ENCODE measurements around the gene ASB18. TPM values are rescaled to one million over a fixed set of nuclear protein-coding genes. Genes with fewer than 3 reads are reported as not detected.

The ASB18 gene
- total and polyA plus RNA-seq, 4 donors, result not detected

- Histone ChIP-seq H3K27me3 (ENCODE audit: control insufficient read depth in 4 of 4, insufficient read depth in 4 of 4, low read length in 3 of 4) (peaks cover 0 to 5% (median 2%) of the 10 kb centered on the region in 4 donors), H3K27ac (ENCODE audit: low read depth in 1 of 2, low read length in 2 of 2) (no peak overlapping the region)
- WGBS, result 81% methylated on average over 11 of the region's 11 CpGs
Measured at GRCh38 chr2:236207472-236207871, 56.7 kb downstream of the ASB18 start.

More at GRCh38 chr2:236207472-236207871, 56.7 kb downstream of the ASB18 start:
- H3K9ac ChIP-seq (ENCODE audit: low read depth in 1 of 2, low read length in 2 of 2), result no peak overlapping the region
- H3K4me3 ChIP-seq (ENCODE audit: low read depth in 1 of 3, low read length in 3 of 3), result no peak overlapping the region
- H3K4me1 ChIP-seq (ENCODE audit: control insufficient read depth in 4 of 4, insufficient read depth in 4 of 4, low read length in 3 of 4), result no peaks in the 10 kb centered on the region
- DNase-seq (ENCODE audit: low spot score), result no peak
- peaks cover 3 to 14% (median 8%) of the 10 kb centered on the region in 4 donors for H3K9me3 ChIP-seq (ENCODE audit: control insufficient read depth in 4 of 4, low read length in 3 of 4)
- no peaks in the 10 kb centered on the region for H3K36me3 ChIP-seq (ENCODE audit: control insufficient read depth in 4 of 4, insufficient read depth in 3 of 4, low read depth in 1 of 4, low read length in 3 of 4)
- TF ChIP-seq, protein P1, sequence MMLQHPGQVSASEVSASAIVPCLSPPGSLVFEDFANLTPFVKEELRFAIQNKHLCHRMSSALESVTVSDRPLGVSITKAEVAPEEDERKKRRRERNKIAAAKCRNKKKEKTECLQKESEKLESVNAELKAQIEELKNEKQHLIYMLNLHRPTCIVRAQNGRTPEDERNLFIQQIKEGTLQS (IDR thresholded peaks at IDR 0.05), result no peak
- TF ChIP-seq, protein P2, sequence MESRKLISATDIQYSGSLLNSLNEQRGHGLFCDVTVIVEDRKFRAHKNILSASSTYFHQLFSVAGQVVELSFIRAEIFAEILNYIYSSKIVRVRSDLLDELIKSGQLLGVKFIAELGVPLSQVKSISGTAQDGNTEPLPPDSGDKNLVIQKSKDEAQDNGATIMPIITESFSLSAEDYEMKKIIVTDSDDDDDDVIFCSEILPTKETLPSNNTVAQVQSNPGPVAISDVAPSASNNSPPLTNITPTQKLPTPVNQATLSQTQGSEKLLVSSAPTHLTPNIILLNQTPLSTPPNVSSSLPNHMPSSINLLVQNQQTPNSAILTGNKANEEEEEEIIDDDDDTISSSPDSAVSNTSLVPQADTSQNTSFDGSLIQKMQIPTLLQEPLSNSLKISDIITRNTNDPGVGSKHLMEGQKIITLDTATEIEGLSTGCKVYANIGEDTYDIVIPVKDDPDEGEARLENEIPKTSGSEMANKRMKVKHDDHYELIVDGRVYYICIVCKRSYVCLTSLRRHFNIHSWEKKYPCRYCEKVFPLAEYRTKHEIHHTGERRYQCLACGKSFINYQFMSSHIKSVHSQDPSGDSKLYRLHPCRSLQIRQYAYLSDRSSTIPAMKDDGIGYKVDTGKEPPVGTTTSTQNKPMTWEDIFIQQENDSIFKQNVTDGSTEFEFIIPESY (IDR thresholded peaks at IDR 0.05), result no peak
- TF ChIP-seq HNF4A (conservative IDR thresholded peaks at IDR 0.05) (no peak), TAF1 (conservative IDR thresholded peaks at IDR 0.05) (no peak), MAX (IDR thresholded peaks at IDR 0.05) (no peak), SP1 (IDR thresholded peaks at IDR 0.05) (no peak), FOXA2 (IDR thresholded peaks at IDR 0.05) (no peak), YY1 (IDR thresholded peaks at IDR 0.05) (no peak), FOXA1 (IDR thresholded peaks at IDR 0.05) (no peak), EGR1 (IDR thresholded peaks at IDR 0.05; ENCODE audit: low read depth in 2 of 2) (no peak), GABPA (IDR thresholded peaks at IDR 0.05 in 1 of 2, conservative IDR thresholded peaks at IDR 0.05 in 1 of 2) (no peak), RXRA (IDR thresholded peaks at IDR 0.05) (no peak), HNF4G (IDR thresholded peaks at IDR 0.05) (no peak), RAD21 (IDR thresholded peaks at IDR 0.05) (no peak), NR2F2 (IDR thresholded peaks at IDR 0.05) (no peak), JUND (IDR thresholded peaks at IDR 0.05) (no peak)
- TF ChIP-seq, protein P3, sequence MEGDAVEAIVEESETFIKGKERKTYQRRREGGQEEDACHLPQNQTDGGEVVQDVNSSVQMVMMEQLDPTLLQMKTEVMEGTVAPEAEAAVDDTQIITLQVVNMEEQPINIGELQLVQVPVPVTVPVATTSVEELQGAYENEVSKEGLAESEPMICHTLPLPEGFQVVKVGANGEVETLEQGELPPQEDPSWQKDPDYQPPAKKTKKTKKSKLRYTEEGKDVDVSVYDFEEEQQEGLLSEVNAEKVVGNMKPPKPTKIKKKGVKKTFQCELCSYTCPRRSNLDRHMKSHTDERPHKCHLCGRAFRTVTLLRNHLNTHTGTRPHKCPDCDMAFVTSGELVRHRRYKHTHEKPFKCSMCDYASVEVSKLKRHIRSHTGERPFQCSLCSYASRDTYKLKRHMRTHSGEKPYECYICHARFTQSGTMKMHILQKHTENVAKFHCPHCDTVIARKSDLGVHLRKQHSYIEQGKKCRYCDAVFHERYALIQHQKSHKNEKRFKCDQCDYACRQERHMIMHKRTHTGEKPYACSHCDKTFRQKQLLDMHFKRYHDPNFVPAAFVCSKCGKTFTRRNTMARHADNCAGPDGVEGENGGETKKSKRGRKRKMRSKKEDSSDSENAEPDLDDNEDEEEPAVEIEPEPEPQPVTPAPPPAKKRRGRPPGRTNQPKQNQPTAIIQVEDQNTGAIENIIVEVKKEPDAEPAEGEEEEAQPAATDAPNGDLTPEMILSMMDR (IDR thresholded peaks at IDR 0.05; ENCODE audit: low read depth, low read length, missing input control), result no peak
- TF ChIP-seq, protein P4, sequence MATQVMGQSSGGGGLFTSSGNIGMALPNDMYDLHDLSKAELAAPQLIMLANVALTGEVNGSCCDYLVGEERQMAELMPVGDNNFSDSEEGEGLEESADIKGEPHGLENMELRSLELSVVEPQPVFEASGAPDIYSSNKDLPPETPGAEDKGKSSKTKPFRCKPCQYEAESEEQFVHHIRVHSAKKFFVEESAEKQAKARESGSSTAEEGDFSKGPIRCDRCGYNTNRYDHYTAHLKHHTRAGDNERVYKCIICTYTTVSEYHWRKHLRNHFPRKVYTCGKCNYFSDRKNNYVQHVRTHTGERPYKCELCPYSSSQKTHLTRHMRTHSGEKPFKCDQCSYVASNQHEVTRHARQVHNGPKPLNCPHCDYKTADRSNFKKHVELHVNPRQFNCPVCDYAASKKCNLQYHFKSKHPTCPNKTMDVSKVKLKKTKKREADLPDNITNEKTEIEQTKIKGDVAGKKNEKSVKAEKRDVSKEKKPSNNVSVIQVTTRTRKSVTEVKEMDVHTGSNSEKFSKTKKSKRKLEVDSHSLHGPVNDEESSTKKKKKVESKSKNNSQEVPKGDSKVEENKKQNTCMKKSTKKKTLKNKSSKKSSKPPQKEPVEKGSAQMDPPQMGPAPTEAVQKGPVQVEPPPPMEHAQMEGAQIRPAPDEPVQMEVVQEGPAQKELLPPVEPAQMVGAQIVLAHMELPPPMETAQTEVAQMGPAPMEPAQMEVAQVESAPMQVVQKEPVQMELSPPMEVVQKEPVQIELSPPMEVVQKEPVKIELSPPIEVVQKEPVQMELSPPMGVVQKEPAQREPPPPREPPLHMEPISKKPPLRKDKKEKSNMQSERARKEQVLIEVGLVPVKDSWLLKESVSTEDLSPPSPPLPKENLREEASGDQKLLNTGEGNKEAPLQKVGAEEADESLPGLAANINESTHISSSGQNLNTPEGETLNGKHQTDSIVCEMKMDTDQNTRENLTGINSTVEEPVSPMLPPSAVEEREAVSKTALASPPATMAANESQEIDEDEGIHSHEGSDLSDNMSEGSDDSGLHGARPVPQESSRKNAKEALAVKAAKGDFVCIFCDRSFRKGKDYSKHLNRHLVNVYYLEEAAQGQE (IDR thresholded peaks at IDR 0.05), result no peak
